Caco-2 (cell line): Measurements from ENCODE around the gene GIPC2. TPM values are rescaled to one million over a fixed set of nuclear protein-coding genes. Genes with fewer than 3 reads are reported as not detected.

Experiments
- BruUV-seq: library from RNA; stranded (reverse); fragments of 400-500 nt; replicated peaks from 2 replicates; lab custom pipeline; 2021; lab: Mats Ljungman, UMichigan
- CTCF ChIA-PET: fragments of 300-600 bp; sonication (Branson Sonifier 250); formaldehyde crosslinking; loops from one replicate; lab custom pipeline; 2022; ENCODE audit warnings: antibody characterized with exemption; lab: Charles Lee
- POLR2A ChIA-PET: fragments of 300-600 bp; sonication (Branson Sonifier 250); formaldehyde crosslinking; loops from one replicate; lab custom pipeline; 2022; ENCODE audit warnings: antibody characterized with exemption; lab: Charles Lee
- DNase-seq, 2 experiments: peaks; one replicate each; pipeline versions ENCODE4 v3.0.0 to v3.0.0-alpha.2; 2020 to 2022
- H3K27me3 ChIP-seq: replicated peaks from 2 replicates; pipeline ENCODE4 v1.6.0; 2011; ENCODE audit warnings: low read length; ENCODE audit not compliant: control insufficient read depth, insufficient read depth
- H3K36me3 ChIP-seq: 2 replicates; pipeline ENCODE4 v1.5.1; 2011; ENCODE audit warnings: low read length; ENCODE audit not compliant: control insufficient read depth, insufficient read depth
- H3K4me1 ChIP-seq: fragments of 250-450 bp; sonication (Bioruptor Pico); 2 replicates; pipeline ENCODE4 v1.5.1; 2020; ENCODE audit warnings: mild to moderate bottlenecking
- H3K4me3 ChIP-seq: 2 replicates; pipeline ENCODE4 v1.5.1; 2011; ENCODE audit warnings: low read depth, mild to moderate bottlenecking, control low read depth, low read length
- H3K9me3 ChIP-seq: fragments of 250-450 bp; sonication (Bioruptor Pico); 2 replicates; pipeline ENCODE4 v1.5.1; 2020; ENCODE audit warnings: mild to moderate bottlenecking, moderate library complexity
- H3K27ac Mint-ChIP-seq: one replicate; pipeline ENCODE4 v1.8.0; 2022; ENCODE audit warnings: mixed read lengths; ENCODE audit not compliant: unreplicated experiment
- H3K27me3 Mint-ChIP-seq: one replicate; pipeline ENCODE4 v1.8.0; 2022; ENCODE audit warnings: mixed read lengths; ENCODE audit not compliant: insufficient read depth, unreplicated experiment
- H3K36me3 Mint-ChIP-seq: one replicate; pipeline ENCODE4 v1.8.0; 2022; ENCODE audit warnings: mild to moderate bottlenecking, mixed read lengths; ENCODE audit not compliant: insufficient read depth, unreplicated experiment
- H3K4me1 Mint-ChIP-seq: one replicate; pipeline ENCODE4 v1.8.0; 2022; ENCODE audit warnings: low read depth, mixed read lengths; ENCODE audit not compliant: unreplicated experiment
- H3K4me3 Mint-ChIP-seq: one replicate; pipeline ENCODE4 v1.8.0; 2022; ENCODE audit warnings: mild to moderate bottlenecking, moderate library complexity, mixed read lengths; ENCODE audit not compliant: unreplicated experiment
- H3K9me3 Mint-ChIP-seq: one replicate; pipeline ENCODE4 v1.8.0; 2022; ENCODE audit warnings: mixed read lengths; ENCODE audit not compliant: unreplicated experiment
- intact Hi-C: fragments of 100-400 bp; cut with micrococcal nuclease; formaldehyde crosslinking; loops from one replicate; pipeline ENCODE4 v1.10.0; 2022; ENCODE audit not compliant: unreplicated experiment
- total RNA-seq: library from RNA; stranded (reverse); gene quantifications from 2 replicates; pipeline ENCODE4 v1.2.3, GENCODE V29; 2022
- TF ChIP-seq, protein P1 (sequence below), 2 experiments: fragments of 200-600 bp in 1 of 2; IDR thresholded peaks; 1 replicate in 1 of 2; 2 replicates in 1 of 2; pipeline versions ENCODE4 v1.5.1 to v1.8.0; 2011 to 2022; ENCODE audit warnings: antibody characterized with exemption in 1 of 2, control low read depth in 1 of 2, inconsistent platforms in 1 of 2, low read depth in 1 of 2, low read length in 1 of 2, mild to moderate bottlenecking in 1 of 2, moderate library complexity in 1 of 2; ENCODE audit not compliant: insufficient read depth in 1 of 2, severe bottlenecking in 1 of 2, unreplicated experiment in 1 of 2

GIPC2 gene
- total RNA-seq, 1 experiment from 2014 or later: 4.4 TPM

DNA sequence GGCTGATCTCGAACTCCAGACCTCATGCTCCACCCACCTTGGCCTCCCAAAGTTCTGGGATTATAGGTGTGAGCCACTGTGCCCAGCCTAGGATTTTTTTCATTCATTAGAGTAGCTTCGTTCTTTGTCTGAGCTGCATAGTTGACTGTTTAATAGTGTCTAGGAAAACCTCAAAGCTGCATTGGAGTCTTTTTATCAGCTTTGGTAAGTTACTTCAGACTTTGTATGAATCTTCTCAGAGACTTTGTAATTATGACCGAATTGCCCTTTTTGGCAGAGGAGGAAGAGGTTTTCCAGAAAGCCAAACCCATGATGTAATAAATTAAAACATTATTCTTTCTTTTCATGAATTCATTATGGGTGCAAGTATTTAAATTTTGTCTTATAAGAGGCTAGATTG, 35.9 kb upstream of the GIPC2 start:
- CTCF ChIA-PET: no interaction called here
- H3K9me3 Mint-ChIP-seq: no peaks in the 10 kb centered on the region
- DNase-seq: no peak
- POLR2A ChIA-PET: no interaction called here
- H3K27ac Mint-ChIP-seq: no peak overlapping the region
- no peaks in the 10 kb centered on the region for H3K9me3 ChIP-seq
- no peaks in the 10 kb centered on the region for H3K4me1 ChIP-seq
- peaks cover 2% of the 10 kb centered on the region for H3K4me1 Mint-ChIP-seq
- no peak overlapping the region for H3K4me3 ChIP-seq
- BruUV-seq: no TSS peak
- H3K36me3 ChIP-seq: no peaks in the 10 kb centered on the region
- H3K36me3 Mint-ChIP-seq: peaks cover 3% of the 10 kb centered on the region
- no peak overlapping the region for H3K4me3 Mint-ChIP-seq
- no peaks in the 10 kb centered on the region for H3K27me3 ChIP-seq
- TF ChIP-seq, protein P1, sequence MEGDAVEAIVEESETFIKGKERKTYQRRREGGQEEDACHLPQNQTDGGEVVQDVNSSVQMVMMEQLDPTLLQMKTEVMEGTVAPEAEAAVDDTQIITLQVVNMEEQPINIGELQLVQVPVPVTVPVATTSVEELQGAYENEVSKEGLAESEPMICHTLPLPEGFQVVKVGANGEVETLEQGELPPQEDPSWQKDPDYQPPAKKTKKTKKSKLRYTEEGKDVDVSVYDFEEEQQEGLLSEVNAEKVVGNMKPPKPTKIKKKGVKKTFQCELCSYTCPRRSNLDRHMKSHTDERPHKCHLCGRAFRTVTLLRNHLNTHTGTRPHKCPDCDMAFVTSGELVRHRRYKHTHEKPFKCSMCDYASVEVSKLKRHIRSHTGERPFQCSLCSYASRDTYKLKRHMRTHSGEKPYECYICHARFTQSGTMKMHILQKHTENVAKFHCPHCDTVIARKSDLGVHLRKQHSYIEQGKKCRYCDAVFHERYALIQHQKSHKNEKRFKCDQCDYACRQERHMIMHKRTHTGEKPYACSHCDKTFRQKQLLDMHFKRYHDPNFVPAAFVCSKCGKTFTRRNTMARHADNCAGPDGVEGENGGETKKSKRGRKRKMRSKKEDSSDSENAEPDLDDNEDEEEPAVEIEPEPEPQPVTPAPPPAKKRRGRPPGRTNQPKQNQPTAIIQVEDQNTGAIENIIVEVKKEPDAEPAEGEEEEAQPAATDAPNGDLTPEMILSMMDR (IDR thresholded peaks at IDR 0.05; ENCODE audit: insufficient read depth in 1 of 2, low read depth in 1 of 2, low read length in 1 of 2, severe bottlenecking in 1 of 2, unreplicated experiment in 1 of 2): no peak
- intact Hi-C loops: no loop called here
- H3K27me3 Mint-ChIP-seq: no peaks in the 10 kb centered on the region

DNA sequence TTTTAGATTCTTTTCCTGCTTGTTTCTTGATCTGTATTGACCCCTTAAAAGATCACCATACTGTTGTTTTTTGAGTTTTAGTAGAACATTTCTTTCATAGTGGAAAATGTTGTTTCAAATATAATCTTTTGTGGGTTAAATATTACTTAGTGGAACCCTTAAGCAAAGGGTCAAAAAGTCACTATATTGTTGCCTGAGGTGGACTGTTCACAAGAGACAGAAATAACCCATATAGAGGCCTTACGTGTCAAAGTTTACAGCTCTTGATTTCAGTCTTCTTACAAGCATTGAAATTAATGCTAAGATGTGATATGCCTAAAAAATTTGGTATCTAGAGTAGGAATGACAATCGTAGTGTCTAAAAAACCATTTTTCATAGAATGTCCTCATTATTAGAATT, 34.7 kb upstream of the GIPC2 start:
- no peaks in the 10 kb centered on the region for H3K36me3 Mint-ChIP-seq
- TF ChIP-seq, protein P1 (IDR thresholded peaks at IDR 0.05; ENCODE audit: insufficient read depth in 1 of 2, low read depth in 1 of 2, low read length in 1 of 2, severe bottlenecking in 1 of 2, unreplicated experiment in 1 of 2): no peak
- no peaks in the 10 kb centered on the region for H3K9me3 Mint-ChIP-seq
- no peak overlapping the region for H3K4me3 Mint-ChIP-seq
- no peak for DNase-seq
- H3K27ac Mint-ChIP-seq: no peak overlapping the region
- Histone ChIP-seq H3K27me3 (no peaks in the 10 kb centered on the region), H3K4me1 (no peaks in the 10 kb centered on the region), H3K9me3 (no peaks in the 10 kb centered on the region), H3K36me3 (no peaks in the 10 kb centered on the region), H3K4me3 (no peak overlapping the region)
- intact Hi-C loops: no loop called here
- POLR2A ChIA-PET: no interaction called here
- no TSS peak for BruUV-seq
- H3K4me1 Mint-ChIP-seq: peaks cover 6% of the 10 kb centered on the region
- CTCF ChIA-PET: no interaction called here
- H3K27me3 Mint-ChIP-seq: no peaks in the 10 kb centered on the region

DNA sequence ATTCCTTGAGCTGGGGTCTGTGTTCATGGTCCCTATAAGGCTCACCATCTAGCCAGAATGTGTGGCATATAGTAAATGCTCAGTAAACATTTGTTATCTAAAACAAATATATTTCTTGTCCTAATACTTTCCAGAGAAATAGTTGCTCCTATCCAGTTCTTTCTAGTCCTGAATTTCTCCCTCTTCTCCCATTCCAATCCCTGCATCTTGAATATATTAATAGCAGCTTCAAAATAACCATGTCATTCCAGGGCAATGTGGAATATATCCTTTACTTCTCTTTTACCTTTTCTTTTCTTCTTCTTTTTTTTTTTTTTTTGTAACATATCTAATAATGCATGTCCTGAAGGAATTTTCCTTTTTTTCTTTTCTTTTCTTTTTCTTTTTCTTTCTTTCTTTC, 30.6 kb upstream of the GIPC2 start:
- H3K4me3 Mint-ChIP-seq: no peak overlapping the region
- TF ChIP-seq, protein P1 (IDR thresholded peaks at IDR 0.05; ENCODE audit: insufficient read depth in 1 of 2, low read depth in 1 of 2, low read length in 1 of 2, severe bottlenecking in 1 of 2, unreplicated experiment in 1 of 2): no peak
- POLR2A ChIA-PET: no interaction called here
- no peaks in the 10 kb centered on the region for H3K36me3 Mint-ChIP-seq
- no peaks in the 10 kb centered on the region for H3K27me3 Mint-ChIP-seq
- no TSS peak for BruUV-seq
- H3K4me1 Mint-ChIP-seq: peaks cover 6% of the 10 kb centered on the region
- H3K27me3 ChIP-seq: no peaks in the 10 kb centered on the region
- no peaks in the 10 kb centered on the region for H3K36me3 ChIP-seq
- no peaks in the 10 kb centered on the region for H3K9me3 Mint-ChIP-seq
- intact Hi-C loops: no loop called here
- DNase-seq: no peak
- CTCF ChIA-PET: no interaction called here
- no peak overlapping the region for H3K27ac Mint-ChIP-seq
- H3K9me3 ChIP-seq: no peaks in the 10 kb centered on the region
- no peak overlapping the region for H3K4me3 ChIP-seq
- no peaks in the 10 kb centered on the region for H3K4me1 ChIP-seq
